Uterus (tissue), 2 donors: ENCODE results near the gene POU3F1.

ENCODE experiments used
- CTCF ChIP-seq, 4 experiments: fragments of 200-600 bp in 2 of 4; fragments of 450-650 bp in 2 of 4; sonication (generic) in 2 of 4; IDR thresholded peaks; one replicate each; pipeline ENCODE4 v1.5.1; 2016 to 2019; ENCODE audit warnings: antibody characterized with exemption in 4 of 4, mild to moderate bottlenecking in 2 of 4, moderate library complexity in 1 of 4
- POLR2A ChIP-seq, 2 donors: fragments of 450-650 bp; IDR thresholded peaks; one replicate each; pipeline ENCODE4 v1.6.1; 2016; ENCODE audit warnings: antibody characterized with exemption in 2 of 2, mild to moderate bottlenecking in 1 of 2, moderate library complexity in 1 of 2

GRCh38 chr1:38041936-38042834, 4.4 kb downstream of the POU3F1 start:
- no peak for TF ChIP-seq POLR2A (IDR thresholded peaks at IDR 0.05)
- no peak for TF ChIP-seq CTCF (IDR thresholded peaks at IDR 0.05)
